Measurements from ENCODE around the gene ZNF620.
A peak's percentile ranks its signal among the peaks of the same experiment; 100 is the strongest.
"Not testable (repeated sequence)": the region's sequence is repeated elsewhere in the genome, so short reads cannot be mapped to it uniquely, and the experiment has no call there.

The ZNF620 gene

GRCh38 chr3:40505599-40506462 lies at the start of gene ZNF620:
TSS of gene ZNF620 (plus strand) at chr3:40506039. CDS start at chr3:40506353, 314 bp downstream.
- ATAC-seq (ENCODE audit: low read depth) = peak; percentile 93
- Mint-ChIP-seq H3K4me1 (peaks cover 3% of the 10 kb centered on the region), H3K4me3 (peak within 1 kb of the TSS; percentile 90), H3K27me3 (no peaks in the 10 kb centered on the region), H3K9me3 (no peaks in the 10 kb centered on the region), H3K27ac (peak within 1 kb of the TSS; percentile 63), H3K36me3 (peaks cover 7% of the 10 kb centered on the region)
- DNase-seq (ENCODE audit: low spot score in 2 of 2) = peak; percentile 13 to 33

GRCh38 chr3:40456279-40456939 lies 49.4 kb upstream of the ZNF620 start:
- H3K4me1 Mint-ChIP-seq = peaks cover 15% of the 10 kb centered on the region
- no peaks in the 10 kb centered on the region for H3K9me3 Mint-ChIP-seq
- H3K27me3 Mint-ChIP-seq = no peaks in the 10 kb centered on the region
- ATAC-seq (ENCODE audit: low read depth) (no peak), DNase-seq (ENCODE audit: low spot score in 2 of 2) (no peak)
- H3K27ac Mint-ChIP-seq = peak overlapping the region; percentile 96
- H3K4me3 Mint-ChIP-seq = peak overlapping the region; percentile 94
- peaks cover 3% of the 10 kb centered on the region for H3K36me3 Mint-ChIP-seq

- DNase-seq (ENCODE audit: low spot score in 2 of 2) = peak; percentile 85 to 89
- Mint-ChIP-seq H3K36me3 (peaks cover 5% of the 10 kb centered on the region), H3K27me3 (no peaks in the 10 kb centered on the region)
Observed at GRCh38 chr3:40456940-40457823, 48.7 kb upstream of the ZNF620 start, which contains the start of gene RPL14. TSS of gene RPL14 (plus strand) at chr3:40457339. CDS start at chr3:40457472, 133 bp downstream.

GRCh38 chr3:40458473-40458872 lies 47.4 kb upstream of the ZNF620 start:
- Mint-ChIP-seq H3K27ac (peak overlapping the region; percentile 96), H3K27me3 (no peaks in the 10 kb centered on the region), H3K9me3 (no peaks in the 10 kb centered on the region), H3K4me3 (peak overlapping the region; percentile 94), H3K4me1 (peaks cover 9% of the 10 kb centered on the region), H3K36me3 (peaks cover 10% of the 10 kb centered on the region)
- no peak for ATAC-seq (ENCODE audit: low read depth)
- no peak for DNase-seq (ENCODE audit: low spot score in 2 of 2)

More at GRCh38 chr3:40456940-40457823, 48.7 kb upstream of the ZNF620 start, which contains the start of gene RPL14:
- peak within 1 kb of the TSS; percentile 96 for H3K27ac Mint-ChIP-seq
- H3K4me1 Mint-ChIP-seq = peaks cover 13% of the 10 kb centered on the region
- H3K9me3 Mint-ChIP-seq = no peaks in the 10 kb centered on the region
- peak within 1 kb of the TSS; percentile 94 for H3K4me3 Mint-ChIP-seq
- ATAC-seq (ENCODE audit: low read depth) = peak; percentile 72

GRCh38 chr3:40460481-40460880 lies 45.4 kb upstream of the ZNF620 start:
- H3K9me3 Mint-ChIP-seq; H3K4me3 Mint-ChIP-seq; H3K27ac Mint-ChIP-seq; H3K27me3 Mint-ChIP-seq; DNase-seq (ENCODE audit: low spot score in 2 of 2); ATAC-seq (ENCODE audit: low read depth): not testable (repeated sequence)
- H3K36me3 Mint-ChIP-seq = peaks cover 21% of the 10 kb centered on the region
- H3K4me1 Mint-ChIP-seq = peaks cover 14% of the 10 kb centered on the region

GRCh38 chr3:40461161-40461560 lies 44.7 kb upstream of the ZNF620 start:
- Mint-ChIP-seq H3K27me3 (no peaks in the 10 kb centered on the region), H3K27ac (no peak overlapping the region), H3K9me3 (no peaks in the 10 kb centered on the region), H3K4me1 (peaks cover 14% of the 10 kb centered on the region), H3K36me3 (peaks cover 21% of the 10 kb centered on the region), H3K4me3 (no peak overlapping the region)
- DNase-seq (ENCODE audit: low spot score in 2 of 2) (no peak), ATAC-seq (ENCODE audit: low read depth) (no peak)

GRCh38 chr3:40462838-40463237 lies 43.0 kb upstream of the ZNF620 start:
- H3K4me3 Mint-ChIP-seq; DNase-seq (ENCODE audit: low spot score in 2 of 2); H3K27ac Mint-ChIP-seq: not testable (repeated sequence)

GRCh38 chr3:40463579-40463978 lies 42.3 kb upstream of the ZNF620 start:
- DNase-seq (ENCODE audit: low spot score in 2 of 2) (no peak), ATAC-seq (ENCODE audit: low read depth) (no peak)
- Mint-ChIP-seq H3K27me3 (no peaks in the 10 kb centered on the region), H3K36me3 (peaks cover 25% of the 10 kb centered on the region), H3K4me1 (peaks cover 8% of the 10 kb centered on the region), H3K27ac (no peak overlapping the region), H3K4me3 (no peak overlapping the region), H3K9me3 (no peaks in the 10 kb centered on the region)

More at GRCh38 chr3:40462838-40463237, 43.0 kb upstream of the ZNF620 start:
- not testable (repeated sequence) for ATAC-seq (ENCODE audit: low read depth); H3K9me3 Mint-ChIP-seq; H3K27me3 Mint-ChIP-seq
- Mint-ChIP-seq H3K4me1 (peaks cover 10% of the 10 kb centered on the region), H3K36me3 (peaks cover 25% of the 10 kb centered on the region)

GRCh38 chr3:40464339-40465110 lies 41.3 kb upstream of the ZNF620 start:
- Mint-ChIP-seq H3K4me1 (peaks cover 8% of the 10 kb centered on the region), H3K9me3 (no peaks in the 10 kb centered on the region), H3K36me3 (peaks cover 25% of the 10 kb centered on the region), H3K27me3 (no peaks in the 10 kb centered on the region), H3K4me3 (no peak overlapping the region), H3K27ac (peak overlapping the region; percentile 69)
- no peak for ATAC-seq (ENCODE audit: low read depth)
- DNase-seq (ENCODE audit: low spot score in 2 of 2) = no peak

GRCh38 chr3:40465111-40465407 lies 40.8 kb upstream of the ZNF620 start:
- Mint-ChIP-seq H3K4me3 (no peak overlapping the region), H3K27ac (peak overlapping the region; percentile 35), H3K9me3 (no peaks in the 10 kb centered on the region), H3K36me3 (peaks cover 25% of the 10 kb centered on the region), H3K27me3 (no peaks in the 10 kb centered on the region), H3K4me1 (peaks cover 8% of the 10 kb centered on the region)
- DNase-seq (ENCODE audit: low spot score in 2 of 2) (no peak), ATAC-seq (ENCODE audit: low read depth) (no peak)

- Mint-ChIP-seq H3K27ac (peak overlapping the region; percentile 35), H3K9me3 (no peaks in the 10 kb centered on the region), H3K36me3 (peaks cover 25% of the 10 kb centered on the region), H3K4me3 (no peak overlapping the region), H3K4me1 (peaks cover 8% of the 10 kb centered on the region), H3K27me3 (no peaks in the 10 kb centered on the region)
- no peak for ATAC-seq (ENCODE audit: low read depth)
- no peak for DNase-seq (ENCODE audit: low spot score in 2 of 2)
Observed at GRCh38 chr3:40465456-40465855, 40.4 kb upstream of the ZNF620 start.

GRCh38 chr3:40468018-40468417 lies 37.8 kb upstream of the ZNF620 start:
- no peak for DNase-seq (ENCODE audit: low spot score in 2 of 2)
- peaks cover 8% of the 10 kb centered on the region for H3K4me1 Mint-ChIP-seq
- H3K27me3 Mint-ChIP-seq = no peaks in the 10 kb centered on the region

GRCh38 chr3:40470701-40471100 lies 35.1 kb upstream of the ZNF620 start:
- Mint-ChIP-seq H3K4me3 (no peak overlapping the region), H3K9me3 (no peaks in the 10 kb centered on the region), H3K27me3 (no peaks in the 10 kb centered on the region), H3K4me1 (no peaks in the 10 kb centered on the region), H3K36me3 (peaks cover 4% of the 10 kb centered on the region), H3K27ac (no peak overlapping the region)
- DNase-seq (ENCODE audit: low spot score in 2 of 2) (no peak), ATAC-seq (ENCODE audit: low read depth) (no peak)

More at GRCh38 chr3:40468018-40468417, 37.8 kb upstream of the ZNF620 start:
- ATAC-seq (ENCODE audit: low read depth) = no peak
- Mint-ChIP-seq H3K36me3 (peaks cover 18% of the 10 kb centered on the region), H3K27ac (no peak overlapping the region), H3K9me3 (no peaks in the 10 kb centered on the region), H3K4me3 (no peak overlapping the region)

All from memory B cell (primary cell).